IMR-90 (cell line): ENCODE results near the gene NKX6-2. TPM values are rescaled to one million over a fixed set of nuclear protein-coding genes. Genes with fewer than 3 reads are reported as not detected.

ENCODE experiments used
- ATAC-seq: fragments of 200-7000 bp; cut with Tn5 transposase; 2 replicates; pipeline ENCODE4 v1.9.1; 2020; ENCODE audit warnings: low read depth, mild to moderate bottlenecking, moderate library complexity
- BruUV-seq: library from RNA; stranded (reverse); fragments of 400-500 nt; replicated peaks from 2 replicates; lab custom pipeline; 2021; lab: Mats Ljungman, UMichigan
- CTCF ChIA-PET: fragments of 300-600 bp; formaldehyde crosslinking; extraction: SDS; loops from one replicate; lab custom pipeline; 2021; ENCODE audit warnings: antibody characterized with exemption; lab: Yijun Ruan, JAX
- POLR2A ChIA-PET: fragments of 300-600 bp; sonication (Branson Sonifier 250); formaldehyde crosslinking; loops from one replicate; lab custom pipeline; 2022; ENCODE audit warnings: antibody characterized with exemption; ENCODE audit not compliant: unreplicated experiment; lab: Charles Lee
- DNase-seq: peaks from one replicate; pipeline ENCODE4 v3.0.0; 2013
- H2AFZ ChIP-seq: replicated peaks from 2 replicates; pipeline ENCODE3; 2013; ENCODE audit warnings: low read length, mild to moderate bottlenecking; ENCODE audit not compliant: poor library complexity
- H2AK5ac ChIP-seq: 2 replicates; pipeline ENCODE4 v1.6.1; 2013; ENCODE audit warnings: low read depth, low read length, inconsistent platforms
- H2AK9ac ChIP-seq: replicated peaks from 2 replicates; pipeline ENCODE3; 2013; ENCODE audit warnings: mild to moderate bottlenecking, low read depth, low read length, moderate library complexity; ENCODE audit not compliant: poor library complexity
- H2BK120ac ChIP-seq: 2 replicates; pipeline ENCODE4 v1.6.1; 2013; ENCODE audit warnings: low read depth, low read length, inconsistent platforms
- H2BK15ac ChIP-seq: 3 replicates; pipeline ENCODE4 v1.6.1; 2013; ENCODE audit warnings: low read depth, low read length, inconsistent platforms
- H2BK20ac ChIP-seq: 2 replicates; pipeline ENCODE4 v1.6.1; 2013; ENCODE audit warnings: low read depth, mild to moderate bottlenecking, inconsistent platforms, low read length, moderate library complexity
- H2BK5ac ChIP-seq: 2 replicates; pipeline ENCODE4 v1.6.1; 2013; ENCODE audit warnings: mild to moderate bottlenecking, low read depth, low read length, inconsistent platforms; ENCODE audit not compliant: poor library complexity, severe bottlenecking
- H3K14ac ChIP-seq: replicated peaks from 2 replicates; pipeline ENCODE4 v1.6.1; 2013; ENCODE audit warnings: low read depth, low read length, inconsistent platforms
- H3K18ac ChIP-seq: 2 replicates; pipeline ENCODE4 v1.6.1; 2013; ENCODE audit warnings: low read depth, low read length, control low read depth
- H3K23ac ChIP-seq: 2 replicates; pipeline ENCODE4 v1.6.1; 2013; ENCODE audit warnings: low read depth, low read length, inconsistent platforms
- H3K27ac ChIP-seq: 2 replicates; pipeline ENCODE4 v1.5.1; 2013; ENCODE audit warnings: mild to moderate bottlenecking, control low read depth, low read length; ENCODE audit not compliant: insufficient read depth
- H3K27me3 ChIP-seq: 2 replicates; pipeline ENCODE4 v1.6.1; 2013; ENCODE audit warnings: low read length; ENCODE audit not compliant: control insufficient read depth, insufficient read depth
- H3K36me3 ChIP-seq: 2 replicates; pipeline ENCODE4 v1.6.1; 2013; ENCODE audit warnings: low read length, mixed read lengths; ENCODE audit not compliant: control insufficient read depth, insufficient read depth
- H3K4ac ChIP-seq: 2 replicates; pipeline ENCODE4 v1.6.1; 2013; ENCODE audit warnings: low read depth, low read length, inconsistent platforms
- H3K4me1 ChIP-seq: 2 replicates; pipeline ENCODE4 v1.6.1; 2013; ENCODE audit warnings: low read length, mixed read lengths; ENCODE audit not compliant: control insufficient read depth, insufficient read depth
- H3K4me2 ChIP-seq: 2 replicates; pipeline ENCODE4 v1.6.1; 2013; ENCODE audit warnings: low read depth, mild to moderate bottlenecking, control low read depth, low read length, moderate library complexity
- H3K4me3 ChIP-seq: 2 replicates; pipeline ENCODE4 v1.5.1; 2013; ENCODE audit warnings: low read depth, mild to moderate bottlenecking, control low read depth, low read length, moderate library complexity; ENCODE audit not compliant: insufficient read depth
- H3K56ac ChIP-seq: 2 replicates; pipeline ENCODE4 v1.6.1; 2013; ENCODE audit warnings: low read length, inconsistent platforms; ENCODE audit not compliant: insufficient read depth; ENCODE audit errors: extremely low read depth
- H3K79me1 ChIP-seq, 2 experiments: 2 replicates each; pipeline ENCODE4 v1.6.1; 2013; ENCODE audit warnings: low read length in 2 of 2, inconsistent platforms in 1 of 2, low read depth in 1 of 2
- H3K9ac ChIP-seq: 2 replicates; pipeline ENCODE4 v1.6.1; 2013; ENCODE audit warnings: low read depth, low read length, control low read depth
- H3K9me1 ChIP-seq: 2 replicates; pipeline ENCODE4 v1.6.1; 2013; ENCODE audit warnings: low read length, inconsistent platforms; ENCODE audit not compliant: insufficient read depth
- H3K9me3 ChIP-seq: 2 replicates; pipeline ENCODE4 v1.6.1; 2013; ENCODE audit warnings: low read length; ENCODE audit not compliant: control insufficient read depth, insufficient read depth
- H4K20me1 ChIP-seq: 2 replicates; pipeline ENCODE4 v1.6.1; 2013; ENCODE audit warnings: low read length, inconsistent platforms; ENCODE audit not compliant: insufficient read depth
- H4K5ac ChIP-seq: 2 replicates; pipeline ENCODE4 v1.6.1; 2013; ENCODE audit warnings: mild to moderate bottlenecking, low read depth, low read length, control low read depth
- H4K8ac ChIP-seq, 2 experiments: 2 replicates each; pipeline ENCODE4 v1.6.1; 2013; ENCODE audit warnings: low read depth in 2 of 2, low read length in 2 of 2, control low read depth in 1 of 2, inconsistent platforms in 1 of 2
- H4K91ac ChIP-seq: 2 replicates; pipeline ENCODE4 v1.6.1; 2013; ENCODE audit warnings: low read depth, low read length, inconsistent platforms; ENCODE audit not compliant: insufficient read depth
- BHLHE40 ChIP-seq: fragments of 150-350 bp; IDR thresholded peaks from 2 replicates; pipeline ENCODE4 v1.6.1; 2016; ENCODE audit warnings: mild to moderate bottlenecking, low read depth, low read length
- CEBPB ChIP-seq: IDR thresholded peaks from 2 replicates; pipeline ENCODE4 v1.6.1; 2012; ENCODE audit warnings: low read depth, low read length, improper control_type of control experiment
- CHD1 ChIP-seq: IDR thresholded peaks from 2 replicates; pipeline ENCODE4 v1.6.1; 2012; ENCODE audit warnings: low read depth, low read length, improper control_type of control experiment
- FOS ChIP-seq: fragments of 150-350 bp; IDR thresholded peaks from 2 replicates; pipeline ENCODE4 v1.6.1; 2016; ENCODE audit warnings: low read depth, low read length
- MAFK ChIP-seq: IDR thresholded peaks from 2 replicates; pipeline ENCODE4 v1.6.1; 2012; ENCODE audit warnings: low read depth, low read length, improper control_type of control experiment
- NFE2L2 ChIP-seq: fragments of 150-350 bp; IDR thresholded peaks from 2 replicates; pipeline ENCODE4 v1.6.1; 2016; ENCODE audit warnings: low read depth, mild to moderate bottlenecking, low read length
- RFX5 ChIP-seq: IDR thresholded peaks from 2 replicates; pipeline ENCODE4 v1.8.0; 2012; ENCODE audit warnings: low read depth, mild to moderate bottlenecking, low read length, moderate library complexity
- SMC3 ChIP-seq: fragments of 150-350 bp; IDR thresholded peaks from 2 replicates; pipeline ENCODE4 v1.6.1; 2016; ENCODE audit warnings: low read depth, mild to moderate bottlenecking, antibody characterized with exemption, low read length, moderate library complexity
- USF2 ChIP-seq: fragments of 150-350 bp; IDR thresholded peaks from 2 replicates; pipeline ENCODE4 v1.6.1; 2017; ENCODE audit warnings: mild to moderate bottlenecking, antibody characterized with exemption, low read length, low read depth
- WGBS, 2 experiments: methylation state at CpG; one replicate each; pipeline versions ENCODE4 v1.1.5 to v1.1.7; 2013; ENCODE audit warnings: missing lambda C conversion rate in 2 of 2; ENCODE audit not compliant: insufficient read length in 1 of 2; ENCODE audit errors: extremely low coverage in 2 of 2; 5-methylcytosine and 5-hydroxymethylcytosine counted together
- dilution Hi-C: fragments of 300-500 bp; cut with HindIII; formaldehyde crosslinking; loops from one replicate; pipeline ENCODE4 v1.14.3; 2018; ENCODE audit warnings: low sequenced_read_pairs; ENCODE audit not compliant: unreplicated experiment
- in situ Hi-C: fragments of 300-500 bp; cut with MboI; formaldehyde crosslinking; loops from 3 replicates; pipeline ENCODE4 v1.14.3; 2019; ENCODE audit warnings: low sequenced_read_pairs, inconsistent platforms, mixed read lengths
- intact Hi-C: fragments of 100-400 bp; cut with micrococcal nuclease; formaldehyde crosslinking; loops from 2 replicates; pipeline ENCODE4 v1.10.0; 2022
- polyA plus RNA-seq, 3 experiments: library from polyadenylated mRNA; depleted of rRNA; stranded (reverse); fragments of >200 nt; gene quantifications; 2 replicates each; pipeline ENCODE4 v1.2.3, GENCODE V29; 2012; ENCODE audit warnings: low replicate concordance in 1 of 3
- total RNA-seq: library from RNA; depleted of rRNA; stranded (reverse); fragments of >200 nt; gene quantifications from 2 replicates; pipeline ENCODE4 v1.2.3, GENCODE V29; 2012

The NKX6-2 gene
- total and polyA plus RNA-seq, 2 of the 4 experiments (the other 2 are of a cell fraction) = not detected

- Histone ChIP-seq H3K79me1 (no peaks in the 10 kb centered on the region), H3K4ac (no peak overlapping the region), H2AK9ac (peak overlapping the region; percentile 16), H3K4me3 (no peak overlapping the region), H2BK120ac (no peak overlapping the region), H3K14ac (no peak overlapping the region), H2BK20ac (no peak overlapping the region), H3K9me1 (no peaks in the 10 kb centered on the region), H3K23ac (no peak overlapping the region), H3K36me3 (peaks cover 1% of the 10 kb centered on the region; the same call in 1 of the 2 replicates), H2BK5ac (no peak overlapping the region), H3K18ac (no peak overlapping the region), H3K9me3 (no peaks in the 10 kb centered on the region), H2BK15ac (no peak overlapping the region), H3K4me2 (no peak overlapping the region), H4K20me1 (peaks cover 3% of the 10 kb centered on the region; the same call in 1 of the 2 replicates), H3K27ac (no peak overlapping the region), H3K4me1 (no peaks in the 10 kb centered on the region), H4K91ac (no peak overlapping the region), H4K8ac (no peak overlapping the region), H3K56ac (no peak overlapping the region), H3K9ac (no peak overlapping the region), H4K5ac (no peak overlapping the region), H2AK5ac (no peak overlapping the region), H3K27me3 (no peaks in the 10 kb centered on the region), H2AFZ (no peak overlapping the region)
- intact Hi-C loops (no loop called here), dilution Hi-C loops (no loop called here), in situ Hi-C loops (loop anchor here (10.0 kb wide), 1 partner anchor 120 kb away; no protein-coding TSS in a partner anchor)
- ATAC-seq (no peak), DNase-seq (no peak)
- 94% methylated on average over 7 of the region's 22 CpGs; no CpG with 5 or more reads in 1 of the 2 experiments for WGBS, 2 experiments
- no TSS peak for BruUV-seq
- ChIA-PET CTCF (no interaction called here), POLR2A (interaction anchor here (0.5 kb wide), 1 partner anchor 23 kb away, joined by 8 read pairs; no protein-coding TSS in a partner anchor)
- TF ChIP-seq MAFK (no peak), FOS (no peak), BHLHE40 (no peak), SMC3 (no peak), RFX5 (no peak), USF2 (no peak), CEBPB (no peak), CHD1 (no peak), NFE2L2 (no peak)
Observed at GRCh38 chr10:132774902-132775863, 10.8 kb downstream of the NKX6-2 start.
